ENCODE results near the gene DNER.
"Not testable (repeated sequence)": the region's sequence is repeated elsewhere in the genome, so short reads cannot be mapped to it uniquely, and the experiment has no call there.

DNER gene, protein sequence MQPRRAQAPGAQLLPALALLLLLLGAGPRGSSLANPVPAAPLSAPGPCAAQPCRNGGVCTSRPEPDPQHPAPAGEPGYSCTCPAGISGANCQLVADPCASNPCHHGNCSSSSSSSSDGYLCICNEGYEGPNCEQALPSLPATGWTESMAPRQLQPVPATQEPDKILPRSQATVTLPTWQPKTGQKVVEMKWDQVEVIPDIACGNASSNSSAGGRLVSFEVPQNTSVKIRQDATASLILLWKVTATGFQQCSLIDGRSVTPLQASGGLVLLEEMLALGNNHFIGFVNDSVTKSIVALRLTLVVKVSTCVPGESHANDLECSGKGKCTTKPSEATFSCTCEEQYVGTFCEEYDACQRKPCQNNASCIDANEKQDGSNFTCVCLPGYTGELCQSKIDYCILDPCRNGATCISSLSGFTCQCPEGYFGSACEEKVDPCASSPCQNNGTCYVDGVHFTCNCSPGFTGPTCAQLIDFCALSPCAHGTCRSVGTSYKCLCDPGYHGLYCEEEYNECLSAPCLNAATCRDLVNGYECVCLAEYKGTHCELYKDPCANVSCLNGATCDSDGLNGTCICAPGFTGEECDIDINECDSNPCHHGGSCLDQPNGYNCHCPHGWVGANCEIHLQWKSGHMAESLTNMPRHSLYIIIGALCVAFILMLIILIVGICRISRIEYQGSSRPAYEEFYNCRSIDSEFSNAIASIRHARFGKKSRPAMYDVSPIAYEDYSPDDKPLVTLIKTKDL

DNA sequence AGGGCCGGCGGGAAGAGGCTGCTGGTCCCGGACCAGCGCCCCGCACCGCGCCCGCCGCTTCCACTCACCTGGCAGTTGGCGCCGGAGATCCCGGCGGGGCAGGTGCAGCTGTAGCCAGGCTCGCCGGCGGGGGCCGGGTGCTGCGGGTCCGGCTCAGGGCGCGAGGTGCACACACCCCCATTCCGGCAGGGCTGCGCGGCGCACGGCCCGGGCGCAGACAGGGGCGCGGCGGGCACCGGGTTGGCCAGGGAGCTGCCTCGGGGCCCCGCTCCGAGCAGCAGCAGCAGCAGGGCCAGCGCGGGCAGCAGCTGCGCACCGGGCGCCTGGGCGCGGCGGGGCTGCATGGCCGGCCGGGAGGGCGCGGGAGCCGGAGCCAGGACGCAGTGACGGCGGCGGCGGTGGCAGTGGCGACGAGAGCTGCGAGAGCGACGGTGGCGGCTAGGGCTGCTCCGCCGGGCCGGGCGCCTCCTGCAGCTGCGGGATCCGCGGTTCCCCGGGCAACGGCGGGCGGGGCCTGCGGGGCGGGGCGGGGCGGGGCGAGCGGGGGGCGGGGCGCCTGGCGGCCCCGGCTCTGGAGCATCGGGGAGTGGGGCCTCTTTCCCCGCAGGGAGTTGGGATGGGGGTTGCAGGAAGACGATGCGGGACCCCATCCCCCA, at the start of gene DNER:
DNER (minus strand) TSS at position 476 of the 656 bp plus-strand sequence; CDS start at position 344, 132 bp downstream.
- peak; percentile 42 for DNase-seq

DNA sequence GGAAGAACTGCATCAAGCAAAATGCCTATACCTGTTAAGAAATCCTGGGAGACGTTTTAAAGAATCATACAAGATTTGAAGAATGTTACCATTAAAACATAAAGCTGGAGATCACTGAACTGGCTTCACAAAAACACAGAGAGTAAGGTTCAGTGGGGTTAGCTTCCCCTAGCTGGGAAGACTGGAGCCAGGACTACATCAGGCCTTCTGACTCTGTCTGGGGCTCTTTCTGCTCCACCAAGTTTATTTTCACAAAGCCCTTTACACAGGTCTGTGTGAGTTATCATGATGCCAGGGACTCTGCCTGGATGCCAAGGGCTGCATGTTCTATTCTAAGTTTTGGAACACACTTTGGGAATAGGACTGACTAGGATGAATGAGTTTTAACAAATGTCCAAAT, 47.3 kb upstream of the DNER start:
- DNase-seq, result no peak

DNA sequence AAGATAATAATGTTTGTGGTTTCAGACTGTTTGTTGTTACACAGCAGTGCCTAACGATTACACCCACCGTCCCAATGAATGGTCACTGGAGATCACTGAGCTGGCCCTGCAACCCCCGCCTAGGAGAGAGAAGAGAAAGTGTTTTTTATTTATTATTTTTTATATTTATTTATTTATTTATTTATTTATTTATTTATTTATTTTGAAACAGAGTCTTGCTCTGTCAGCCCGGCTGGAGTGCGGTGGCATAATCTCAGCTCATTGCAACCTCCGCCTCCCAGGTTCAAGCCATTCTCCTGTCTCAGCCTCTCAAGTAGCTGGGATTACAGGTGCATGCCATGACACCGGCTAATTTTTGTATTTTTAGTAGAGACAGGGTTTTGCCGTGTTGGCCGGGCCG, 43.1 kb upstream of the DNER start:
- not testable (repeated sequence) for DNase-seq

DNA sequence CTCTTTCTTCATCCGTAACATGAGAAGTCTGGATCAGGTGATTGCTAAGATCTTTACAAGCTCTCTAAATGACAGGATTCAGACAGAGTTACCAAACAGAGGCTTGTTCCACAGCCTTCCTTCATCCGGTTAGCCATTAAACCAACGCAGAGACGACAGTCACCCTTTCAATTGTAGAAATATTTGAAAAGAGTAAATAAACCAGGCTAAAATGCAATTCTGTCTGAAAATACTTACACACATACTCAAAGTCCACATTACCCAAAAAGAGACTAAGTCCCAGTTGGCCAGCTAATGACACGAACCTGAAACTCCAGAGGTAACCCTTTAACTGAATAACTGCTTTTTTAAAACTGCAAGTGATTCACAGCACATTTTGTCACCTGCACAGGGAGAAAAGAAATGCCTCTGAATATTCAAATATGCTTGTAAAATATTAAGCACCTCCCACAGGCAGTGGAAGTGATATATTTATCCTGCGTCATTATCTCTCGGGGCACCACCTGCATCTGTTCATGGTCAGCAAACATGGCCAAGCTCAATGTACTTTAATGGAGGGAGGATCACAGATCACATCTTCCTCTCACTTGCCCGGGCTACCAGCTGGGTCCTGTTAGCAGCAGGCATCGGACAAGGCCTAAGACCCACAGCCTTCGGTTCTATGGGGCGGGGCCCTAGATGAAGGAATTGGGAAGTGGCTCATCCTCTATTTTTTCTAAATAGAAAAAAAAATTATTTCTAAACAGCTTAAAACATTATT, 38.8 kb upstream of the DNER start:
- DNase-seq, result no peak

DNA sequence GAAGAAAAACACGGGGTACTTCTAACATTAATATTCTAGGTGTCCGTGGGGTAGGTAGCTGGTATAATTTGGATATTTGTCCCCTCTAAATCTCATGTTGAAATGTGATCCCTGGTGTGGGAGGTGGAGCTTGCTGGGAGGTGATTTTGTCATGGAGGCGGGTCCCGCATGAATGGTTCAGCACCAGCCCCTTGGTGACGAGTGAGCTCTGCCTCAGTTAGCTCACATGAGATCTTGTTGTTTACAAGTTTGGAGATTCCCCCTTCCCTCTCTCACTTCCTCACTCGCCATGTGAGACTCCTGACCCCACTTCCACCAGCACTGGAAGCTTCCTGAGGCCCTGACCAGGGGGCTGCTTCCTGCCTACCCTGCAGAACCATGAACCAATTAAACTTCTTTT, 35.4 kb upstream of the DNER start:
- no peak for DNase-seq

DNA sequence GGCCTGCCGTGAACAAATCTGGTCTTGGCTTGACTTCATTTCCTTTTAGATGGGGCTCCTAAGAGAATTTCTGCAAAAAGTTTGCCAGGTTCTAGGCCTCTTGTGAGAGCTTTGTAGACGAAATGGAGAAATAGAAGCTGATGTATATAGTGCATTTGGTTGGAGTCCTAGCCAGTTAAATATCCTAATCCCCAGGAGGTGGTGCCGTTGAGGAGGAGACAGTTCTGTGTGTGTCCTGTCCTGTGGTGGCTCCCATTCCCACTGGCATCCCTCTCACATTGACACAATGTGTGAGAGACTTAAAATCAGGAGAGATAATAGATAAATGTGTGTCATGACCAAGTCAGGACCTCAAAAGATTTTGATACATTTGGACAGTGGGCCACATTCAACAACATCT, 34.6 kb upstream of the DNER start:
- DNase-seq, result no peak

DNA sequence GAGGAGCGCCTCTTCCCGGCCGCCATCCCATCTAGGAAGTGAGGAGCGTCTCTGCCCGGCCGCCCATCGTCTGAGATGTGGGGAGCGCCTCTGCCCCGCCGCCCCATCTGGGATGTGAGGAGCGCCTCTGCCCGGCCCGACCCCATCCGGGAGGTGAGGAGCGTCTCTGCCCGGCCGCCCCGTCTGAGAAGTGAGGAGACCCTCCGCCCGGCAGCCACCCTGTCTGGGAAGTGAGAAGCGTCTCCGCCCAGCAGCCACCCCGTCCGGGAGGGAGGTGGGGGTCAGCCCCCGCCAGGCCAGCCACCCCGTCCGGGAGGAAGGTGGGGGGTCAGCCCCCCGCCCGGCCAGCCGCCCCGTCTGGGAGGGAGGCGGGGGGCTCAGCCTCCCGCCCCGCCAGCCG, 28.3 kb upstream of the DNER start:
- not testable (repeated sequence) for DNase-seq

DNA sequence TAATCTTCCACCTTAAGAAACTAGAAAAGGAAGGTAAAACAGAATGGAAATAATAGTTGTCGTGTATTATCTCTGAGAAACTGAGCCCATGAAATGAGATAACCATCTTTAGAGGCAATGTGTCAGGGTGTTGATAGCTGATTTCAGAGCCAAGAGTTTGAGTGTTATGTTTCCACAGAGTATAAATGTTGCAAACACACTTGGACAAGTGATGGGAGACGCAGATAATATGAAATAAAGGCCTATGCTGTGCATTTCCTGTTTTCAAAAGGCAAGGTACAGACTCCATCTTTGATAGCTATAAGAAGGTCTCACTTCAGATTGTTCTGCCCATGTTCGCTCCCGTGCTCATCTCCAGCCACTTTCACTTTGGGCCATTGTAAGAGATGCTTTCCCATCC, 25.9 kb upstream of the DNER start:
- DNase-seq, result no peak

DNA sequence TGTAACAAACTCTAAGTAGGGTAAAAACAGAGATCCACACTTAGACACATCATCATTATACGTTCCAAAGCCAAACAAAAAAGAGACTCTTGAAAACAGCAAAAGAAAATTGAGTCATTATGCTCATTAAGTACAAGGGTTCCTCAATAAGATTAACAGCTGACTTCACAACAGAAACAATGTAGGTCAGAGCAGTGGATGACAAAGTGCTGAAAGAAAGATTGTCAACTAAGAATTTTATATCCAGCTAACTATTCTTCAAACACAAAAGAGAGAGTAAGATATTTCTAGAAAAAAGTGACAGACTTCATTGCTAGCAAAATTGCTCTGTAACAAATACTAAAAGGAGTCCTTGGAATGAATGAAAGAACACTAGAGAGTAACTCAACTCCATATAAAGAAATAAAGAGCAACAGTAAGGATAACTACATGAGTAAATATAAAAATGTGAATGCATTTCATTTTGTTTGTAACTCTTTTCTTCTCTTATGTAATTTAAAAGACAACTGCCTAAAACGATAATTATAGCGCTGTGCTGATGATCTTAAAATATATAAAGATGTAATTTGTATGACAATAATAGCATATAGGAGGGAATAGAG, 23.8 kb upstream of the DNER start:
- no peak for DNase-seq

DNA sequence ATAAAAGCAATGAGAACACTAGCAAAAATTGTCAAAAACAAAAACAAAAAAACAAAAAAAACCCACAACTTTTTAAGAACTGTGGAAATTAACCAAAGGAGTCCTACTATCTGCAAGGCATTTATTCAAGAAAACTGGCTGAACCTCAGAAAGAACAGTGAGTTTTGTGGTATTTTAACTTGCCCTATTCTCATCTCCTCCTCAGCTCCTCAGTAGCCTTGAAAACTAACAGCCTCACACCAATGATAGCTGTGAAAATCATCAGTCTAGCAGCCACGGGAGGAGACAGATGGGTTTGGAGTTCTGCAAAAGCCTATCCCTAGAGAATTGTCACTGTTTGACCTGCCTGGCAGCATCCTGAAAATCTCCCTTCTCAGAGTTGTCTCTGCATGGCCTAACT, 20.1 kb upstream of the DNER start:
- no peak for DNase-seq

DNA sequence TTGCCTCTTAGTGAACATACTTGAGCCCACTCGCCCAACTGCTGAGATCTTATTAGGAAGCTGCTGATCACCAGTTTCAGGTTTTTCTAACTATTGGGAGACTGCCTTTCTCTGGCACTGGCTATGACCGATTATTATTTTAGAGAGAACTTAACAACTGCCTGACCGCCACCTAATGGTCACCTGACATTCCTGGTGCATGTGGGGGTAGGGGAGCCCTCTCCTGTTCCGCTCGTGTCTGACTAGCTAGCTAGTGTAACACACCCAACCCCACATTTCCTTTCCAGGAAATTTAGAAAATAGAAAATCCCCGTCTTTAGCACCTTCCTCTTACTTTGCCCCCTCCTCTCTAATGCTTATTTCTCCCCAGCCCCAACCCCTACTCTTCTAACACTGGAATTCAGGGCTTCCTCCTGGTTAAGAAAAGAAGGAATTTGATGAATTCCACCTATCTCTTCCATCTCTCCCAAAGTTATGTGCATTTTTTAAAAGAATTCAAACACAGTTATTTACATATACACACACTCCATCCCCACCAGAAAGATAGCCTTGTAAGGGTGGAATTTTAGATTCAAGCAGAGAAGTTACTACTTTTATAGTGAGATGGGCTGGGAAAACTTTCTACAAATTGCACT, 19.4 kb upstream of the DNER start:
- DNase-seq, result no peak

DNA sequence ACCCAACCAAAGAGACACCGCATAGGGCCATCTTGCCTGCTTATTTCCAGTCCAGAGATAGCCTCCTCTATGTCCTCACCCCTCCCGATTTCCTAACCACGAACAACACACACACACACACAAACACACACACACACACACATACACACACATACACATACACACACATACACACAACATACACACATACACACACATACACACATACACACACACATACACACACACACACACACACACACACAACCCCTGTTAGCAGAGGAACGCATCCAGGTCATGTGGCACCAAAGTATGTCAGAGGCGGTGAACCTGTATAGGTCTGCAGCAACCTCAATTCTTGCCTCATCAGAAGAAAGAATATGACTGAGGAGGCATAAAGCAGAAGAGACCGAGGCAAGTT, 18.5 kb upstream of the DNER start:
- DNase-seq, result no peak

DNA sequence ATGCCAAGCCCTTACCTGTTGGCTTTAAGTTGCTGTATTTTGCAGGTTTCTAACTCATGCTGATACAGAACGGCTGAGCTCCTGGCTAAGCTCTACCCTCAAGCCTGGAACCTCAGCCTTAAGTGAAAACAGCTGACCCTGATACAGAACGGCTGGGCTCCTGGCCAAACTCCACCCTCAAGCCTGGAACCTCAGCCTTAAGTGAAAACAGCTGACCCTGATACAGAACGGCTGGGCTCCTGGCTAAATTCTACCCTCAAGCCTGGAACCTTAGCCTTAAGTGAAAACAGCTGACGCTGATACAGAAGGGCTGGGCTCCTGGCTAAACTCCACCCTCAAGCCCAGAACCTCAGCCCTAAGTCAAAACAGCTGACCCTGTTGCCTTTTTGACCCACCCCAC, 17.6 kb upstream of the DNER start:
- no peak for DNase-seq

DNA sequence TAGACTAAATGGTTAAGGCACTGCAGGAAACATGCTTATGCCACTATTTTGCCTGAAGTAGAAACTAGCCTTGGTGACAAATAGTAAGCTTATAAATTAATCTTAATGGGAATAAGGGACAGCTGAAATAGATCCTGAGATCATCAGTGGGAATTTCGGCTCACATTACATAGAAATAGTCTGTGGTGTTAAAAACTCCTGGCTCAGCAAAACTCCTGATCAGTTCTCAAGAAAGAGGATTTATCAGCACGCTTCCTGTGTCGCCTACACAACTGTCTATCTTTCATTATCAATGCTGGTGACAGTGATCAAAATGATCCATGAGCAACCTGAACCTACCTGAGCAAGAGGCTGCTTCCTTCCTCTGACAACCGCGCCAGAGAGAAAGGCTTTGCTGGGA, 17.0 kb upstream of the DNER start:
- no peak for DNase-seq

DNA sequence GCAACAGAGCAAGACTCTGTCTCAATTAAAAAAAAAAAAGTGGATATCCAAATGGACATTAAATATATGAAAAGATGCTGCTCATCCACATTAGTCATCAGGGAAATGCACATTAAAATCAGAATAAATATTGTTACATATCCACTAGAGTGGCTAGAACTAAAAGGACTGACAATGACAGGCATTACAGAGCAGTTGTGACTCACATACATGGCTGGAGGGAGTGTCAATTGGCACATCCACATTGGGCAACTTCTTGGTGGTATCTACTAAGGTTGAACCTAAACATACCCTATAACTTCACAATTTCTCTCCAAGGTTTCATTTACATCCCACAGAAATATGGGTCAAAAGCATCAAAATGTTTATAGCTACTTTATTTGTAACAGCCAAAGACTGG, 14.0 kb upstream of the DNER start:
- no peak for DNase-seq

DNA sequence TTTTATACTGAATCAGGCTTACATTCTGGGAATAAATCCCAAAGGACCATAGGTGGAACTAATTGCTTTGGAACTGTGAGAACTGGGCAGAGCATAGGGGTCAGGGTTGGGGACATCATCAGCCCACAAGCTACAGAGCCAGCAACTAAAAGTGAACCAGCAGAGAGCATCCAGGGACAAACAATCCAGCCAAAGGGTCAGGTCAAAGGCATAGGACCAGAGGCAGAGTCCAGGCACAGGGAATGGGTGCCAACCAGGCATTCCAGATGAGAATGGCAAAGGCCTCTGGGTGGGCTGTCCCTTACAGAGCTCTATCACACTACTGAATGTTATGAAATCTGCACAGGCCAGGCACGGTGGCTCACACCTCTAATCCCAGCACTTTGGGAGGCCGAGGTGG, 12.3 kb upstream of the DNER start:
- DNase-seq, result no peak

DNA sequence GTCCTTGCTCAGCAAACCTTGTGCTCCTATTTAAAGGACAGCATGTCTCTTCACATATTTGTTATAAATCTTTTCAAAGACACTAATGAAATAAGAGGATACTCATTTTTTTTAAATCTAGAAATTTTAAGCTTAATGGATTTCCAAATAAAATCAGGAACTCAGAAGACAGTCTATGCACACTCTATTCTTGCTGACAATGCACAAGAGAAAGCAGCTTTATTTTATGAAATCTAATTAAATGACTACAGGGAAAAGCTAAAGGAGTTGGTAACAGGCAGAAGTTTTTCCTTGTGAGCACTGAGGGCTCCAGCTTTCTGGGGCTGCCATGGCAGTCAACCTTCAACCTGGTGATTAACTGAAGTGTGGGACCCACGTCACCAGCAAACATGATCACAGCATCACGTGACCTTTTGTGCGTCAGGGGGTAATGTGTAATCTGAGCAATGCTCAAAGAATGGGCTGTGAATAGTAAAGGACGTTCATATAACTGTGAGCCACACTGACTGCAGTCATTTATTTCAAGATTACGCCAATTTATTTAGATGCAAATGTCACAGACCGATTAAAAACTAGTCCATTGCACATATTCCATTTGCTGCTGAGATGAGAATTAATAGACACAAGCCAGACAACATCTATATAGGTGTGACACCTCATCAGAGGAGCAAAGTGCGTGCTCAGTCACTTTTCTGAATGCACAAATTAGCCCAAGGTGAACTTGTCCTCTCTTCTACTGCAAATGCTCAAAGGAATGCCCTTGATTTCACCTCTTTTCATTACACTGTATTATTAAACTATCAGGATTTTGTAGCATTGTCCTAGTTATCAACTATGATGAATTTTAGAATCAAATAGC, 11.6 kb upstream of the DNER start:
- no peak for DNase-seq

DNA sequence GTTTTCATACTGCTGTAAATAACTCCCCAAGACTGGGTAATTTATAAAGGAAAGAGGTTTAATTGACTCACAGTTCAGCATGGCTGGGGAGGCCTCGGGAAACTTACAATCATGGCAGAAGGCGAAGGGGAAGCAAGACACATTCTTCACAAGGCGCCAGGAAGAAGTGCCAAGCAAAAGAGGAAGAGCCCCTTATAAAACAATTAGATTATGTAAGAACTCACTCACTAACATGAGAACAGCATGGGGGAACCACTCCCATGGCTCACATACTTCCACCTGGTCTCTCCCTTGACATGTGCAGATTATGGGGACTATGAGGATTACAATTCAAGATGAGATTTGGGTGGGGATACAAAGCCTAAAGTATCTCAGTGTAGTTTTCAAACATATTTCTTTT, 8.8 kb upstream of the DNER start:
- not testable (repeated sequence) for DNase-seq

DNA sequence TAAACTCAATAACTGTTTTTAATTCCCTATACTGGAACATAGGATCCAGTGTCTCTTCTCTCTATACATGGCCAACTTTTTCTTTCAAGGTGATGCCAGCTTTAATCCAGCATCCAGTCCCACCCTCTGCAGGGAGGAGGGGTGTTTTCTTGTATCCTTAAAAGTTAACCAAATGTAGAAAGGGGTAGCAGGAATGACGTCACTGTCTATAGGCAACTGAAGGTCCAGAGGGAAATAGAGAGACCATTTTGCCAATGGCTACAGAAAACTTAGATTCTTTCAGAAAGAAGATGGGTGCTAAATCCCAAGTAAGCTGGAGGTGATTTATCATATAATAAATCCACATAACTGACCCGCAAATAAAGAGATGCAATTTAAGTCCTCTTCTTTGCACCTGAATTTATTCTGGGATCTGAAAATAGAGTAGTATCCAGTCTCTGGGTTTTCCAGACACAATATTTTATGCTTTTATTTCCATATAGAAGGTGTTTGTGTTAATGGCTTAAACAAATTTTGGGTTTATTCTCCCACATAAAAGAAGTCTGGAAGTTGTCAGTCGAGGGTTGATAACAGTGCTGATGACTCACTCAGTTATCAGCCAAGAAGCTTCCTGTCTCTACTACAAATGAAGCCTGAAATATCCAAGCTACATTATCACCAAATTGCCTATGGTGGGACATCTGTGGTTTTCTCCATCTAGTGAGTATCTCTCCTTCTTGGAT, 5.7 kb upstream of the DNER start:
- no peak for DNase-seq

DNA sequence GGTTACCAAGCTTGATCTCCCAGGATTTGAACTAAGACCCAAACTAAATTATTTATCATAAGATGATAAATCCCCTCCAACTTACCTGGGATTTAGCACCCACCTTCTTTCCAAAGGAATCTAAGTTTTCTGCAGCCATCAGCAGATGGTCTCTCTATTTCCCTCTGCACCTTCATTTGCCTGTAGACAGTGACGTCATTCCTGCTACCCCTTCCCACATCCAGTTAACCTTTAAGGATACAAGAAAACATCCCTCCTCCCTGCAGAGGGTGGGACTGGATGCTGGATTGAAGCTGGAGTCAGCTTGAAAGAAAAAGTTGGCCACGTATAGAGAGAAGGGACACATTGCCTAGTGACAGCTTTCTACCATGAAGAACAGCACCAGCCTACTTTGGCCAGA, 3.7 kb upstream of the DNER start:
- no peak for DNase-seq
